PC-9 (cell line): ENCODE measurements around the gene MYO5A. TPM values are rescaled to one million over a fixed set of nuclear protein-coding genes. Genes with fewer than 3 reads are reported as not detected.

Experiments used
- BruUV-seq: library from RNA; stranded (reverse); fragments of 400-500 nt; replicated peaks from 2 replicates; lab custom pipeline; 2021; lab: Mats Ljungman, UMichigan
- CTCF ChIA-PET: fragments of 300-600 bp; sonication (Branson Sonifier 250); formaldehyde crosslinking; loops from one replicate; lab custom pipeline; 2022; ENCODE audit warnings: antibody characterized with exemption; lab: Charles Lee
- POLR2A ChIA-PET: fragments of 300-600 bp; sonication (Branson Sonifier 250); formaldehyde crosslinking; loops from one replicate; lab custom pipeline; 2022; ENCODE audit warnings: antibody characterized with exemption; ENCODE audit not compliant: unreplicated experiment; lab: Charles Lee
- DNase-seq, 2 experiments: peaks; one replicate each; pipeline versions ENCODE4 v3.0.0 to v3.0.0-alpha.2; 2015 to 2022; ENCODE audit warnings: mixed read lengths in 1 of 2
- H2AFZ ChIP-seq: fragments of 200-600 bp; sonication (generic); 2 replicates; pipeline ENCODE4 v1.8.1; 2017; ENCODE audit warnings: antibody characterized with exemption
- H3F3A ChIP-seq: fragments of 200-600 bp; sonication (generic); 2 replicates; pipeline ENCODE4 v1.8.1; 2017; ENCODE audit warnings: antibody characterized with exemption, mild to moderate bottlenecking, low read depth; ENCODE audit not compliant: insufficient read depth
- H3K27ac ChIP-seq: fragments of 200-600 bp; sonication (generic); 2 replicates; pipeline ENCODE4 v1.6.1; 2016; ENCODE audit warnings: mixed run types
- H3K27me3 ChIP-seq: fragments of 200-600 bp; sonication (generic); 2 replicates; pipeline ENCODE4 v1.6.1; 2016; ENCODE audit warnings: low read depth, mixed run types; ENCODE audit not compliant: insufficient read depth
- H3K36me3 ChIP-seq: fragments of 200-600 bp; sonication (generic); 2 replicates; pipeline ENCODE4 v1.6.1; 2016; ENCODE audit warnings: low read depth, mixed run types
- H3K4me1 ChIP-seq: fragments of 200-600 bp; sonication (generic); replicated peaks from 2 replicates; pipeline ENCODE4 v1.6.1; 2016; ENCODE audit warnings: mixed run types; ENCODE audit not compliant: insufficient read depth
- H3K4me2 ChIP-seq: fragments of 200-600 bp; sonication (generic); 2 replicates; pipeline ENCODE4 v1.6.1; 2017; ENCODE audit warnings: mixed run types
- H3K4me3 ChIP-seq: fragments of 200-600 bp; sonication (generic); 2 replicates; pipeline ENCODE4 v1.6.1; 2016; ENCODE audit warnings: mixed run types
- H3K79me2 ChIP-seq: fragments of 200-600 bp; sonication (generic); 2 replicates; pipeline ENCODE4 v1.6.1; 2017; ENCODE audit warnings: low read depth, mixed run types
- H3K9me2 ChIP-seq: fragments of 200-600 bp; sonication (generic); 2 replicates; pipeline ENCODE4 v1.8.1; 2017; ENCODE audit warnings: mild to moderate bottlenecking; ENCODE audit not compliant: insufficient read depth
- H3K9me3 ChIP-seq: fragments of 200-600 bp; sonication (generic); 2 replicates; pipeline ENCODE4 v1.8.1; 2016; ENCODE audit warnings: low read depth; ENCODE audit not compliant: insufficient read depth
- H4K20me1 ChIP-seq: fragments of 200-600 bp; sonication (generic); 2 replicates; pipeline ENCODE4 v1.8.1; 2017; ENCODE audit not compliant: insufficient read depth
- EZH2 ChIP-seq: fragments of 200-600 bp; sonication (generic); IDR thresholded peaks from 2 replicates; pipeline ENCODE4 v1.8.0; 2017; ENCODE audit warnings: antibody characterized with exemption, low read depth
- intact Hi-C: fragments of 100-400 bp; cut with micrococcal nuclease; formaldehyde crosslinking; loops from one replicate; pipeline ENCODE4 v1.10.0; 2022; ENCODE audit not compliant: unreplicated experiment
- total RNA-seq: library from RNA; stranded (reverse); gene quantifications from 2 replicates; pipeline ENCODE4 v1.2.3, GENCODE V29; 2021
- TF ChIP-seq, protein P1 (sequence below): fragments of 200-600 bp; sonication (generic); conservative IDR thresholded peaks from 2 replicates; pipeline ENCODE4 v1.6.1; 2017; ENCODE audit warnings: mixed run types, antibody characterized with exemption, mild to moderate bottlenecking, moderate library complexity

The MYO5A gene
- total RNA-seq, 1 experiment from 2014 or later = 10.7 TPM

DNA sequence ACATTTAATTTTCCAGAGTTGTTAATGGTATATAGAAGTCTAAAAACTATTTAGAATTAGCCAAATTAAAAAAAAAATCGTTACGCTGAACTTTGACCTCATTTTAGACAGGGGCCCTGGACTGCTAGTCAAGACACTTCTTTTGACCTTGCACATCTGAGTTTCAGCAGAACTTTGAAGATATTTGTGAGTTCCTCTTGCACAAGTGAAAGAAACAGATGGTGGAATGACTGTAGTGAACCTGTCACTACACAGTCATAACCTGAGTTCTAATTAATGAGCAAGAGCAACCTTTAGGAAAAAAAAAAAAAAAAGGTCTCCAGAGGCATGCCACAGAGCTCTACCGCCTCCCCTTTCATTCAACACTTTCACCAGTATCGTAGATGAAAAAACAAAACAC lies 238.4 kb downstream of the MYO5A start:
- no peak overlapping the region for H3K4me2 ChIP-seq
- H3K27me3 ChIP-seq = no peaks in the 10 kb centered on the region
- H3K9me3 ChIP-seq = no peaks in the 10 kb centered on the region
- H3K4me3 ChIP-seq = no peak overlapping the region
- H3K9me2 ChIP-seq = no peaks in the 10 kb centered on the region
- ChIA-PET CTCF (no interaction called here), POLR2A (interaction anchor here (0.5 kb wide), 1 partner anchor 357 kb away, joined by 3 read pairs; no protein-coding TSS in a partner anchor)
- peaks cover 47% of the 10 kb centered on the region for H3K4me1 ChIP-seq
- H3F3A ChIP-seq = peaks cover 18% of the 10 kb centered on the region; the same call in 1 of the 2 replicates
- H2AFZ ChIP-seq = no peak overlapping the region
- no peaks in the 10 kb centered on the region for H3K36me3 ChIP-seq
- DNase-seq = no peak
- H4K20me1 ChIP-seq = no peaks in the 10 kb centered on the region
- TF ChIP-seq, protein P1, sequence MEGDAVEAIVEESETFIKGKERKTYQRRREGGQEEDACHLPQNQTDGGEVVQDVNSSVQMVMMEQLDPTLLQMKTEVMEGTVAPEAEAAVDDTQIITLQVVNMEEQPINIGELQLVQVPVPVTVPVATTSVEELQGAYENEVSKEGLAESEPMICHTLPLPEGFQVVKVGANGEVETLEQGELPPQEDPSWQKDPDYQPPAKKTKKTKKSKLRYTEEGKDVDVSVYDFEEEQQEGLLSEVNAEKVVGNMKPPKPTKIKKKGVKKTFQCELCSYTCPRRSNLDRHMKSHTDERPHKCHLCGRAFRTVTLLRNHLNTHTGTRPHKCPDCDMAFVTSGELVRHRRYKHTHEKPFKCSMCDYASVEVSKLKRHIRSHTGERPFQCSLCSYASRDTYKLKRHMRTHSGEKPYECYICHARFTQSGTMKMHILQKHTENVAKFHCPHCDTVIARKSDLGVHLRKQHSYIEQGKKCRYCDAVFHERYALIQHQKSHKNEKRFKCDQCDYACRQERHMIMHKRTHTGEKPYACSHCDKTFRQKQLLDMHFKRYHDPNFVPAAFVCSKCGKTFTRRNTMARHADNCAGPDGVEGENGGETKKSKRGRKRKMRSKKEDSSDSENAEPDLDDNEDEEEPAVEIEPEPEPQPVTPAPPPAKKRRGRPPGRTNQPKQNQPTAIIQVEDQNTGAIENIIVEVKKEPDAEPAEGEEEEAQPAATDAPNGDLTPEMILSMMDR = no peak
- no peak for TF ChIP-seq EZH2
- intact Hi-C loops = no loop called here
- no TSS peak for BruUV-seq
- H3K79me2 ChIP-seq = peaks cover 39% of the 10 kb centered on the region
- H3K27ac ChIP-seq = no peak overlapping the region

DNA sequence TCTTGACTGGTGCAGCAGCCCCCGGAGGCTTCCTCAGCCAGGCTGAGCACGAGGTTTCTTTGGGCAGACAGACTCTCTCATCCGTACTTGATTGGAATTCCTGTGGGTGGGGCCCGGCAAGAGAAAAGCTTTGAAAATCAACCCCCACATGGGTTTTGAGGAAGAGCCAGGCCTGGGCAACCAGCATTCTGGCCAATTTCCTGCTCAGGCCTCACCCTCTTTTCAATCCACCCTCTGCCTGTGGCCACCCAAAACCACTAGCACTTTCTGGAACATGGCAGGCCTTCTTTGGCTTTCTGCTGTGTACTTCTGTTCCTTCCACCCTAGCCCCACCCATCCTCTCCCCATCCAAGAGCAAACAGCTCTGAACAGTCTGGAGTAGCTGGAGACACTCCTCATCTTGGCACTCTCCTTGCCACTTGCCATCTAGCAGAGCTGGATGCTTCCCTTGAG lies 239.0 kb downstream of the MYO5A start:
- Histone ChIP-seq H3F3A (peaks cover 18% of the 10 kb centered on the region; the same call in 1 of the 2 replicates), H3K9me2 (no peaks in the 10 kb centered on the region), H4K20me1 (no peaks in the 10 kb centered on the region), H3K27ac (peak overlapping the region; percentile 93), H3K9me3 (no peaks in the 10 kb centered on the region), H3K27me3 (no peaks in the 10 kb centered on the region), H3K36me3 (no peaks in the 10 kb centered on the region), H2AFZ (no peak overlapping the region), H3K4me3 (no peak overlapping the region), H3K4me2 (0 out of 2 replicates have a peak overlapping the region, but pooled peaks have one; percentile 62), H3K79me2 (peaks cover 35% of the 10 kb centered on the region), H3K4me1 (peaks cover 45% of the 10 kb centered on the region)
- TF ChIP-seq EZH2 = no peak
- TF ChIP-seq, protein P1 = no peak
- CTCF ChIA-PET = interaction anchor here (0.6 to 2.1 kb wide), 2 partner anchors 28 to 33 kb away, joined by 4 to 7 read pairs; no protein-coding TSS in a partner anchor
- DNase-seq = peak; percentile 42 to 71
- intact Hi-C loops = loop anchor here (2.0 kb wide), 1 partner anchor 41 kb away; no protein-coding TSS in a partner anchor
- no TSS peak for BruUV-seq
- POLR2A ChIA-PET = interaction anchor here (0.5 kb wide), 1 partner anchor 357 kb away, joined by 3 read pairs; no protein-coding TSS in a partner anchor

DNA sequence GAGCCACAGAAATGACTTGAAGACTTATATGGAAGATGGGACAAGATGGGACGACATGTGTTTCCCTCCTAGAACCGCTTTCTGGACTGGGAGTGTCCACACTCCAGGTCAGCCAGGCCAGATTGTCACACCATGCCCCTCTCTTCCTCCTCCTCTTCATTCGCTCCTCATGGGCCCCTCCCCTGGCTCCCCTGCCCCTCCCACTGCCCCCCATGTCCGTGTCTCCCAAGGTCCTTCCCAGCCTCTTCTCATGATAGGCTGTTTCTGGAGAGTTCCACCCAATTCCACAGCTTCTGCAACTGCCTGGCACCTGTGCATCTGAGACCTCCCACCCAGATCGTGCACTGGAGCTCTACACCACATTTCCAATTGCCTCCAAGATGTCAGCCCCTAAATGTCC lies 239.7 kb downstream of the MYO5A start:
- no peaks in the 10 kb centered on the region for H3K27me3 ChIP-seq
- H3K9me3 ChIP-seq = no peaks in the 10 kb centered on the region
- H3K4me3 ChIP-seq = no peak overlapping the region
- no peak for TF ChIP-seq EZH2
- TF ChIP-seq, protein P1 = no peak
- intact Hi-C loops = loop anchor here (1.0 to 2.0 kb wide), 3 partner anchors 27 to 390 kb away; partner anchors contain the start of gene ATOSA
- peaks cover 30% of the 10 kb centered on the region for H3K79me2 ChIP-seq
- no peaks in the 10 kb centered on the region for H3K9me2 ChIP-seq
- H3K27ac ChIP-seq = peak overlapping the region; percentile 93
- H3F3A ChIP-seq = peaks cover 18% of the 10 kb centered on the region; the same call in 1 of the 2 replicates
- no peak for DNase-seq
- H2AFZ ChIP-seq = no peak overlapping the region
- no peaks in the 10 kb centered on the region for H3K36me3 ChIP-seq
- H3K4me2 ChIP-seq = peak overlapping the region; percentile 62
- peaks cover 45% of the 10 kb centered on the region for H3K4me1 ChIP-seq
- ChIA-PET POLR2A (interaction anchor here (0.7 to 1.3 kb wide), 2 partner anchors 27 to 32 kb away, joined by 9 to 25 read pairs; no protein-coding TSS in a partner anchor), CTCF (interaction anchor here (2.1 kb wide), 1 partner anchor 27 kb away, joined by 7 read pairs; no protein-coding TSS in a partner anchor)
- no TSS peak for BruUV-seq
- no peaks in the 10 kb centered on the region for H4K20me1 ChIP-seq
